COLO668 (cell line): Measurements from ENCODE around the gene PRF1.

Source experiments
- DNase-seq: peaks from one replicate; lab custom pipeline; 2025; ENCODE audit not compliant: unreplicated experiment; lab: John Stamatoyannopoulos, UW

PRF1 gene

DNA sequence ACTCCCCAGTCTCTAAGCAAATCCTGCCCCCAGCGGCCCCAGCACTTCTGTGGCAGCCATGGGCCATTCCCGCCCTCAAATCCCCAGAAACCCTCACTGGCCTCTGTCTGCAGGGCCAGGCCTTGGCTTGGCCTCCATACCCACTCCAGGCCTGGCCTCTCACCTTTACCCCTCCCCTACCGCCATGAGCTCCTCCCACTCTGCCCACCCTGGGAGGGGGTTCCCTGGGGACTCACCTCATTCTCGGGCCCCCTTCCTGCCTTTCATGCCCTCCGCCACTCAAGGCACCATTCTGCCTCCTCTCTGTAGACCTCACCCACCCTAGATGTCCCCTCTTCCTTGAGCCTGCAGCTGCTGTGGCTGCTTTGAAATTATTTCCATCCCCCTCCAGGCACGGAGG, 41.0 kb downstream of the PRF1 start:
- no peak for DNase-seq

DNA sequence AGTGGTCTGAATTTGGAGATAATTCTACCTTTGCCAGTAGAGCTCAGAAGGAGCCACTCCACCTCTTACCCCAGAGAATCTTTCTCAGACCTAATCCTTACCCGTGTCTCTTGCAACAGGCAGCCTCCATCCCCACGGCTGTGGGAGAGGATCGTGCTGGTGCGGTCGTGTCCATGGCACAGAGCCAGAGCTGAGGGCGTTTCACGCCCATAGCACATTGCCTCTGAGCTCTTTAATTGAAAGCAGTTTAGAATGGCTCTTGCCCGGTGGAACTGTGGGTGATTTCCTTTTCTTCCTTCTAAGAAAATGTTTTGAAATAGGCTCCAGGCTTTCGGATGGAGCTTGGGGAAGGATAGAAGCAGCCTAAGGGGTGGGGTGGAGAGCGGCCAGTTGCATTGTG, 41.5 kb downstream of the PRF1 start:
- no peak for DNase-seq

DNA sequence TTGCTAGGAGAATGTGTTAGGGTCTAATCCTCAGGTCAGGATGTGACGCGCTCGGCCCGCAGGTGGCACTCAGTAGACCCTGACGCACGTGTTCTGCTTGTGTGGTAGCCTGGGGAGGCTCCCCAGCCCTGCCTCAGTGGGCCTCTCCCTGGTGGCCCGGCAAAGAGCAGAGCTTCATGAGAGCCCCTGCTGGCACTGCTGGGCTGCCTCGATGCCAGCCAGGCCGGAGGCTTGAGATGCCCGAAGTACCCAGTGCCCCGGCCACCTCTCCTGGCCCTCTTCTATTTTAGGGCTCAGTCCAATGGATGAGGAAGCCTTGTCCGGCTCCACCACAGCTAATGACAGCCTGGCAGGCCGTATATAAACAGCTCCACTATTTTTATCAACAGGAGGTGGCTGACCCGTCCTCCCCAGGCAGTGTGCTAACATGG, 42.0 kb downstream of the PRF1 start:
- DNase-seq: no peak

DNA sequence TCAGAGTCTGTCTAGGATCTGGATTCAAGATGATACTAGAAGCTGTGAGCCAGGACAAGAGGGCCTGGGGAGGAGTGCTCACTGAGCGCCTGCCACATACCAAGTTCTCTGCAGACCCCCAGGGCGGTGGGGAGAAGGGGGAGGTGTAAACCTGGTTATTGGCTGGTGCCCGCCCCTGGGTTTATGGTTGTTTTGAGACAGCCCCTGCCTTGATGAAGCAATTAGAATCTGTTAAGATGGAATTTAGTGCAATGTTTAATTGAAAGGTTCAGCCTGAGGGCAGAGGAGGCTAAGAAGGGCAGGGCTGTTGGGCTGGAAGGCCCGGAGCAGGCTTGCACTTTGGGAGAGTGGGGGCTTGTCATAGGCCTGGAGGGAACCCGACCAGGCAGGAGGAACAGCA, 42.7 kb downstream of the PRF1 start:
- no peak for DNase-seq

DNA sequence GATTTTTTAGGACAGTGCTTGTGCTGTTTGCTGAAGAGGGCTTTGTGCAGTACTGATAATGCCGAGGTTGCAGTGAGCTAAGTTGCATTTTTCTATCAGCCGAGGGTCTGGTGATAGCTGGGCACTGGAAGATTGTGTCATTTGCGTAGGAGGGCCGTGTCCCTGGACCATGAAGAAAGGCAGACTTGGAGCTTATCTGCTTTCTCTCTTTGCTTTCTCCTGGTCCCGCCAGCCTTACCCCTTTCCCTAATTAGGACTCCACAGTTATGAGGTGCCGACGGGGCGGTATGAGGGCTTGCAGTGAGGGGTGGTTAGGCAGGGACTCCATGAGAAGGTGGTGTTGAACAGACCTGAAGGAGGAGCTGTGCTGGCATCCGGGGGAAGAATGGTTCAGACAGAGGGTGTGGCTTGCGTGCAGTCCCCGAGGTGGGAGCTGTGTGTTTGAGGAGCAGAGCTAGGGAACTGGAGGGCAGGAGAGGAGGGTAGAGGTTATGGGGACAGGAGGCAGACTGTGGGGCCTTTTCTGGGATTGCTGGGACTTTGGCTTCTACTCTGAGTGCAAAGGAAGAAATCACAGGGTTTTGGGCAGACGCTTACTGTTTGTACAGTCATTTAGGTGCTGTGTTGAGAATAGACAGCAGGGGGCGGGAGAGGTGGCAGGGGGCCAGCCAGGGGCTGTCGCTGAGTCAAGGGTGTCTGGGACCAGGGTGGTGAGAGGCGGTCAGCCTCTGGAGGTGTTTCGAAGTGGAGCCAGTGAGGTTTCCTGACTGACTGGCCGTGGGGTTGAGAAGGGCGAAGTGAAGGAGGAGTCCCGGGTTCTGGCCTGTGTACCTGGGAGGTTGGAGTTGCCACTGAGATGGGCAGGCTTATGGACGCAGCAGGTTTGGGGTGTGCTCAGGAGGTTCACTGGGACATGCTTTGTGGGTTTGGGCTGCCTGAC, 43.4 kb downstream of the PRF1 start:
- DNase-seq: peak; percentile 7

DNA sequence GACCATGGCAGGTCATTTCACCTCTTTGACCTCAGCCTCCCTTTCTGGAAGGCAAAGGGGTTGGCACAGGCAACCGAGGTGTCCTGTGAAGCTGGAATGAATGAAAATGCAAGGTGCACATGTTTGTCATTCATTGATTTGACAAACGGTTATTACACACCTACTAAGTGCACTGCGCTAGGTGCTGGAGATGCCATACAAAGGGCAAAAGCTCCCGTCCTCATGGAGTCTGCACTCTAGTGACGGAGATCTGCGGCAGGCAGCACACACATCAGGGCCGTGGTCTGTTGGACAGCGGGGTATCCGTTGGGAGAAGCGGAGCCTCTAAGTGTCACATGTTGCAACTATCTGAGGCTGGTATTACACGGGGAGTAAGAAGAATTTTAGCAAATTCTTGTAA, 44.2 kb downstream of the PRF1 start:
- no peak for DNase-seq

DNA sequence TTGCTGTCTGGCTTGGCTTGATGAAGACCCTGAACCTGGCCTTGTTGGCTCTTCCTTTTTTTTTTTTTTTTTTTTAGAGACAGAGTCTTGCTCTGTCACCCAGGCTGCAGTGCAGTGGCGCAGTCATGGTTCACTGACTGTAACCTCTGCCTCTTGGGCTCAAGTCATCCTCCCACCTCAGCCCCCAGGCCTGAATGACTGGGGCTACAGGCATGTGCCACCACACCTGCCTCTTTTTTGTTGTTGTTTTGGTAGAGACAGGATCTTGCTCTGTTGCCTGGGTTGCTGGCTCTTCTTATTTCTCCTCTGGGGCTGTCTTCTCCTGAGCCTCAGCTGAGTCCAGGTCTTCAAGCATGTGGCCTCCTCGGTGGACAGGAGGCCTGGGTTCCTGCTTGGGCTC, 44.7 kb downstream of the PRF1 start:
- DNase-seq: no peak

DNA sequence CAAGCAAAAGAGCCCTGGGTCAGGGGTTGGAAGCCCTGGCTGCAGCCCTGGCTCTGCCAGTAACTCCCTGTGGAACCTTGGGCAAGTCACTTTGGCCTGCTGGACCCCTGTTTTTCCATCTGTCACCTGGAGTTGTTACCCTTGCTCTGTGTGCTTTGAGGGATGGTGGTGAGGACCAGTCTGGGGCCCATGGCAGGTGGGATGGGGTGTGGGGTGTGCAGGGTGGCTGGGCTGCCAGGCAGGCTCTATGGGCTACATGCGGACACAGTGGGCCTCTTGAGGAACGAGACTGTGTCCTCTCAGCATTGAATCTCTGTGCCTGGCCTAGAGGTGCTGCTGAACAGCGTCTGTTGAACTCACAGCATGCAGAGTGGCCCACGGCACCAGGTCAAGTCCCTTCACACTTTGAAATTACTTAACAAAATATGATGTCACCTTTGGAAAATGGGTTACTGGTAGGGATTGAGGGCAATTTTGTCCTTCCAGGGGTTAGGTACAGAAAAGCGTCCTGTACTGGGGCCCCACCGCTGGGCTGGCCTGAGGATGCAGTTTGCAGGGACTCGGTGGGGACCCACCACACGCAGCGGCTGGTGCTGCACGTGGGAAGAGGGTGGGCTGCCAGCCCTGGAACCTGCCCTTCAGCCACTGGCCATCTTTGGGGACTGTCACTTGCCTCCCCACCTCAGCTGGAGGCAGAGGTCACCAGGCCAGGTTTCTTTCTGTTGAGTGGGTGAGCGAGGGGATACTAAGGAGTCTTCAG, 45.3 kb downstream of the PRF1 start:
- no peak for DNase-seq

DNA sequence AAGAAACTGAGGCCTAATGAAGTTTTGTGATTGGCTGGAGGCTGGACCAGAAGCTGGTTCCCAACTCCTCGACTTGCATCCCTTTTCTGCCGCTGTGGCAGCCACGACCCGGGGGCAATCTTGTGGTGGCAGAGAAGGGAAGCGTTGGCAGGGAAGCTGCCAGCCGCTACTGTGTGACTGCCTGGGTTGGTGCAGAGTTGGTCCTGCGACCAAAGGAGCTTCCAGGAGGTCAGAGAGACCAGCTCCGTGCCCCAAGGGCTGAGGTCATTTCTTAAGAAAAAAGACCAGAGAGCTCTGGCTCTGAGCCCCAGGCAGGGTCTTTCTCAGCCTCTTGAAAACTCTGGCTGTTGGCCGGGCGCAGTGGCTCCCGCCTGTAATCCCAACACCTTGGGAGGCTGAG, 47.2 kb downstream of the PRF1 start:
- DNase-seq: no peak

DNA sequence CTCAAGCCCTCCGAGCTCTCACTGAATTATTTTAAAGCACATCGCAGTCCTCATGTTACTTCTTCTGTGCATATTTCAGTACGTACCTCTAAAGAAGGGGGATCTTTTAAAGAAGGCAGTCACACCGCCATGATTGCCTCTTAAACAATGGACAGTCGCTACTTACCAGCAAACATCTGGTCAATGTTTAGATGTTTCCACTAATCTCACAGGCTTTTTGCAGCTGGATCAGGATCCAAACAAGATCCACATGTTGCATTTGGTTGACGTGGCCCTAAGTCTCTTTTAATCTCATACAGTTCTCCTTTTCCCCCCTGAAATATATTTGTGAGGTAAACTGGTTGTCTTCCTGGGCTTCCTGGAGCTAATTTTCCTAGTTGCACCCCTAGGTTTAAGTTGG, 50.0 kb downstream of the PRF1 start:
- no peak for DNase-seq

DNA sequence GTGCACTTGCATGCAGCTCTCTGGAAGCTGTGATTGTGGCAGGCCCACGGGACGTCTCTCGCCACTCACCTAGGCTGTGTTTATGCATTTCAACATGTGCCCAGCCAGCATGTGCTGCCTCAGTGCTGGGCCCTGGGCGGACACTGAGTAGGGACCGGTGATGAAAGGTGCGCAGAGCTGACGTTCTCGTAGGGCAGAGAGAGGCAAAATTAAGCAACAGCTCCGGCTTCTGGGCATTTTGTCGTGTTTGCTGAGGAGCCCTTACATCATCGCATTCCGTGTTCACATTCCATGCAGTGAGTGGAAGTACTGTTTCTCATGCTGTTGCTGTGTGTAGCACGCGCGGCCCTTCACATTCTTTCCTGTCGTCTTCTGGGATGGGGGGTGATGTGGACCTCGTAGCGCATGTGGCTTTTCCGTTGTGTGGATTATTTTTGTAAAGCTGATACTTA, 50.5 kb downstream of the PRF1 start:
- no peak for DNase-seq

DNA sequence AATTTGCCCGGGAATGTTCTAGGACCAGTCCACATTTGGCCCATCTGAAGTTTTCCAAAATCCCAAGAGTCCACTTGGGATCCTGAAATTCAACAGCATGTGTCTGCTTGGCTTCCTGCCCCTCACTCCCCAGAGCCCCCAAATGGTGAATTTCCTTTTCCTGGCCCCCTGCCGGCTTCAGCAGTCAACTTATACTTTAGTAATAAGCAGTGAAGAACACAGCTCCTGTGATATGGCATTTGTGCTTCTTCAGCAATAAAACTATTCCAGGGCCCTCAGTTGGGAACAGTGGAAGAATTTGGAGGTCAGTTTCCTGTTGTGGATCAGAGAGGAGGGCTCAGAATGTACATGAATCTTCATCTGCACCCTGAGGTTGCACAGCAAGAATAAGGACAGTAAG, 51.1 kb downstream of the PRF1 start:
- DNase-seq: no peak

DNA sequence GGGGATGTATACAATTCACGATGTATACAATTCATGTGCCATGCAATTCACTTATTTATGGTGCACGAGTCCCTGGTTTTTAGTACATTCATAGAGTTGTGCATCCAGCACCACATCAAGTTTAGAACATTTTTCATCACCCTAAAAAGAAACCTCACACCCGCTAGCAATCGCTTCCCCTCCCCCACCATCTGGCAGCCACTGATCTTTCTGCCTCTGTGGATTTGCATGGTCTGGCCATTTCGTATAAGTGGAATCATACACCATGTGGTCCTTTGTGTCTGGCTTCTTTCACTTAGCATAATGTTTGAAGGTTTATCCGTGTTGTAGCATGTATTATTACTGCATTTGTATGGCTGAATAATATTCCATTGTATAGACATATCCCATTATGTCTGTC, 52.1 kb downstream of the PRF1 start:
- no peak for DNase-seq

DNA sequence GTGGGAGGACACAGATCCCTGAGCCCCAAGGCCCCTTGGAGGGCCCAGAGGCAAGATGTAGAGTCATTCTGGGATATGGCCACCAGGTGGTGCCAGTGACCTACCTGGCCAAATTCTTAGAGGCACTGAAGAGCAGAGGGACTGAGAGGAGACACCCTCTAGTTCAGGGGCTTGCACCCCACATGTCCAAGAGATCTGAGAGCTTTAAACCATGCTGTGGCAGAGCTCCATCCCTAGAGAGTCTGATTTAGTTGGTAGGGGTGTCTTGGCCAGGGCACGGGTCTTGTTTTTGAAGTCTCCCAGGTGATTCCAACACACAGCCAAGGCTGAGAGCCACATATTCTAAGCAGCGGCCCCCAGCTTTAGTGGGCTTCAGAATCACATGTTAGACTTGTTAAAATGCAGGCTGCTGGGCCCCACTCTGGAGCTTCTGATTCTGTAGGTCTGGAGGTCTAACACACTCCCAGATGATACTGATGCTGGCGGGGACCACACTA, 52.5 kb downstream of the PRF1 start:
- peak; percentile 48 for DNase-seq

DNA sequence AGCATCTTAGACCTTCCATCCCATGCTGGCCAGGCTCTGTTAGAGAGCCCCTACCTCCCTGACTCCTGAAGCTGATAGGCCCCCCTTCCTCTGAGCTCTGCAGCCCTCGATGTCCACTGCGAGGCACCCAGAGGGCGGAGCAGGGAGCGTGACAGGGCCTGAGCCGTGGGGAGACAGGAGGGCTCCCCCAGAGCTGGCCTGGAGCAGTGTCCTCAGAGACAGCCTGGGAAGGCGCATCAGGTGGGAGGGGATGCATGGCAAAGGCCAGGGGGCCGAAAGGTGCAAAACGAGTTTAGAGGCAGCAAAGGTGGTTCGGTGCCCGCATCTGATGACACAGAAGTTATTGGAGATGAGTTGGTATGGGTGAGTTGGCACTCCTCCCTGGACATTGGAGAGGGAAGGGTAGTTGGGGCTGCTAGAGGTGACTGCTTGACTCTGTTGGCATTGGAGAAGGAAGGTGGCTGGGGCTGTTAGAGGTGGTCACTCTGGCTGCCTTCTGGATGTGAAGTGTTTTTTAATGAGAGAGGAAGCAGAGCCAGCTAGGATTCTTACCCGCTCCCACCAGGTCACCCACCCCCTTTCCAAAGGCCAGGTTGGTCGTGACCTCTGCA, 53.1 kb downstream of the PRF1 start:
- no peak for DNase-seq
